HTERT RPE-1 (cell line): ENCODE results near the gene PIGH.
"Not testable (repeated sequence)": the region's sequence is repeated elsewhere in the genome, so short reads cannot be mapped to it uniquely, and the experiment has no call there.

Experiments
- in situ Hi-C: fragments of 300-500 bp; cut with MboI; formaldehyde crosslinking; loops from 4 replicates; pipeline ENCODE4 v1.14.3; 2020; ENCODE audit warnings: low sequenced_read_pairs

PIGH gene

DNA sequence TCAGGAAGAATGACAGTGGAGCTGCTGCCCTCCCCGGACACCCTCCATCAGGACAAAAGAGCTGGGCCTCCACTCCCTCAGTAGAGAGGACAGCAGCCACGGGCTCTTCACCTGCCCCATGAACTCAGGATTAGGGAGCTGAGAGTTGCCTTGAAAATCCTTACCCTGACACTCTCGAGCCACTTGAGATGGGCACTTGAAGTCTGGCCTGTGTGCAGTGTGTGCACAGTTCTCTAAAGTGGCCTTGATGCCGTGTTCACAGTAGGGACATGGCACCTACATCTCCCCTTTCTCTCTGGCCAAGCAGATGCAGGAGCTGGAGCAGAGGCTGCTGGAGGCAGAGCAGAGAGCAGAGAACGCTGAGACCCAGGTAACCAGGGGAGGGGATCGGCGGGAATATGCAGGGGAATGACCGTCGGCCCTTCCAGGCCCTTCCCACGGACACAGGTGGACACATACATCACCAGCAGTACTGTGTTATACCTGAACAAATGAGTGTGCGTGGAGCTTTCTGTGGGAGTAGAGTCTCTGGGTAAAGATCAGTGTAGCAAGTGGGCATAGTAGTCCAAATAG lies 44.5 kb downstream of the PIGH start:
- in situ Hi-C loops, result no loop called here

DNA sequence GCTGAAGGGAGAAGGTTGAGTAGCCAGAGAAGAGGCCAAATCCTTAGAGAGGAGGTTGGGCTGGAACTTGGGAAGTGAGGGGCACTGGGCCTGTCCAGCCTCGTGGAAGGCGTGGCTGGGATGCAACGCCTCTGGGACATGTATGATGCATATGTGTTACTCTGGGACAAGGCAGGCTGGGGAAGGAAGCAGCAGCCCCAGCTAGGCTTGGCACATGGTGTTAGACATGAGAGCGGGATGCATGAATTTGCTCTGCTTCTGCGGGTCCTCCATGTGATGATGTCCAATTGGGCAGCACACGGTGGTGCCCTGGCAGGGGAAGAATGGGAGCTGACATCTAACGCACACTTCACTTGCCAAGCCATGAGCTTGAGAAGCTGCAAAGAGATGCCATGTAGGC lies 45.7 kb downstream of the PIGH start:
- in situ Hi-C loops, result no loop called here

DNA sequence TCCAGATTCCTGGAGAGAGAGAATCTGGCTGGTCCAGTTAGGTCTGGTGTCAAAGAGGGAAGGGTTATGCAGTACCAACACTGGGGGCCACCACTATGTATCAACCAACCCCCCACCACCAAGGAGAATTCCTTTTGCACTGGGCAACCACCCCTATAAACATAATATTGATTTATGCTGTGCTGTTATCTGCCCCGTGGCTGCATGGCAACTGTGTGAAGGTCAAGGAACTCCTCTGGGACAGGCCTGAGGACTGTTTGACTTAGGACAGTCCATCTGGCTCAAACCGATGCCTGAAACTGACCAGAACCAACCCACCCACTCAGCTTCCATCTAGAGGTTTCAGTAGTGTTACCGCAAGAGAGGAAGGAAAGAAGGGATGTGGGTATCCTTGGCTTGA lies 46.5 kb downstream of the PIGH start:
- in situ Hi-C loops, result no loop called here

DNA sequence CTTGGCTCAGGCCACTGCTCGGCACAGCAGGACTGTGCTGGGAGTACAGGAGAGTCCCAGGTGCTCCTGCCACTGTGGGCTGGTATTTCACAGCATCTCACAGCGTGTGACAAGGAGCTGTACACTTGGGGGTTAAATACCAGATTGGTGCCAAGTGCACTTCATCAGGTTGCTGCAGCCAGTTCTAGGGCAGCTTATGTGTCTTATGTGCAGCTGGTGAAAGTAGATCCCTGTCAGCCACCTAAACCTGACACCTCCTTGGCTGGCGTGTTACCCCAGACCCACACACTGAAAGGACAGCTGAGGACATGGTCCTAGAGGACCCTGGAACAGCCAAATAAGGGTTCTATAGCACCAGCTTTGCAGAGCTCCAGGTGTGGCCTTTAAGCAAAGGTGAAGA lies 48.1 kb downstream of the PIGH start:
- in situ Hi-C loops, result no loop called here

DNA sequence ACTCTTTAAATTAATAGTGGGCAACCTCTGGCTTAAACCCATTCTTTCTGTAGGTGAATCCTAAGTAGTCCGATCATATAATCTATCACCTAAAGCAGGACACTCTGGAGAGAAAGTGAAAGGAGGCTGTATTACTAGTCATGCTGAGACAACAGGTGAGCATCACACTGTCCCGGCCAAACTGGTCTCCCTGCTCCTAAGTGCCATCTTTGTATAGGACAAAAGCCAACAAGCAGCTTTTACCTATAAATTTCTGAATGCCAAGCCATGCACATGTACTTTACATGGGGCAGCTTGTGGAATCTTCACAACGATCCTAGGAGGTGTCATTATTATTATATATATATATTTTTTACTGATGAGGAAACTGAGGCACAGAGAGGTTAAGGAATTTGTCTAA lies 48.9 kb downstream of the PIGH start:
- in situ Hi-C loops, result no loop called here

DNA sequence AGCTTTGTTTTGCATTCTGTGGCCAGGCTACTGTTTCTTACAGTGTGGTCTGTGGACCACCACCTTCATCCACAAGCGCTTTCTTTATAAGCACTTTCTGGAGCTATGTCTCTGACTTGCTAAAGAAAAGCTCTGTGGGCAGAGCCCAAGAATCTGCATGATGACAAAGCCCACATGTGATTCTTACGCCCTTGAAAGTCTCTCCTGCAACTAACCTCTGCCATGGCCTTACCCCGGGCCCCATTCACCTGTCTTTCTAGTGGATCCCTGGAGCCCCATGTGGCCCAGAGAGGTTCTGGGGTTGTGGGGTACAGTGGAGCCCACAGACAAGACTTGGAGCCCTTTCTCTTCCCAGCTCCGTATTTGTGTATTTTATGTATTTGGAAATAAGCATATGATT lies 50.3 kb downstream of the PIGH start:
- in situ Hi-C loops, result no loop called here

DNA sequence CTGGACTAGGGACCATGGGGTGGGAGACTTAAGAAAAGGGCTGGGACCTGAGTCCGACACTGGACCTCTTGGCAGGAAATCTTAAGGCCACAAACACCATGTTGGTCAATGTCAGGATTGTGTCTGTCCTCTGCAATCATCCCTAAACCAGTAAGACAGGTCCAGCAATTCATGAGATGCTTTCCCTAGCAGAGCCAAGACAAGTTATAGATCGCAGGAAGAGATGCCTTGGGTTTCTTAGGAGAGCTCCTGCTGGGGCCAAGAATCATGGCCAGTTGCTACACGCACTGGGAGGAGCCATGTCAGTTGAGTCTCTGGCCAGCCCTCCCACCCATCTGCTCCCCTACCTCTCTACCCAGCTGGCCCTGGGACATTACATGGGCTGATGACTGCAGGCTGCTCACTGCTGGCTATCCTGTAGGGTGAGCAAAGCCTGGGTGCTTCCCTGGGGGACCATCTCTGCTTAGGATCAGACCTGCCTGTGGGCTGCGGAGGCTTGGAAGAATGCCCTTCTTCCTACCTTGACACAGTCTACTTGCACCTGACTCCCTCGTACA lies 52.8 kb downstream of the PIGH start:
- in situ Hi-C loops, result no loop called here

DNA sequence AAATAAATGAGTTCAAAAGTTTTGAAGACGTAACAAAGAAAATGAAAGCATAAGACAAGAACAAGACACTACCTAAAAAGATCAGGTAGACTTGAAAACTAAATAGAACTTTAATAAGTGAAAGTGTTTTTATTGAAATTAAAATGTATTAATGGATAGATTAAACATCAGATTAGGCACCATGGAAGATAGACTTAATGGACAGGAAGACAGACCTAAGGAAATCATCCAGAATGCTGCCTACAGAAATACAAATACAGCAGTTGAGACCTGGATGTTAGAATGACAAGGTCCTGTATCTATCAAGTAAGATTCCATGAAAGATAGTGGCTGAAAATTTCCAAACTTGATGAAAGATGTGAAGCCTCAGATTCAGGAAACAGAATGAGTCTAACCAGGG lies 55.5 kb downstream of the PIGH start:
- in situ Hi-C loops, result no loop called here

DNA sequence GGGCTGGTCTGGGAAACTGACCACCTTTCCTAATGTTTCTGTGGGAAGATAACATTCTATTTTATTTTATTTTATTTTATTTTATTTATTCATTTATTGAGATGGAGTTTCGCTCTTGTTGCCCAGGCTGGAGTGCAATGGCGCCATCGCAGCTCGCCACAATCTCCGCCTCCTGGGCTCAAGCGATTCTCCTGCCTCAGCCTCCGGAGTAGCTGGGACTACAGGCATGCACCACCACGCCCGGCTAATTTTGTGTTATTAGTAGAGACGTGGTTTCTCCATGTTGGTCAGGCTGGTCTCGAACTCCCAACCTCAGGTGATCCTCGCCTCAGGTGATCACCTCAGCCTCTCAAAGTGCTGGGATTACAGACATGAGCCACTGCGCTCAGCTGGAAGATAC lies 57.4 kb downstream of the PIGH start:
- in situ Hi-C loops, result not testable (repeated sequence)

DNA sequence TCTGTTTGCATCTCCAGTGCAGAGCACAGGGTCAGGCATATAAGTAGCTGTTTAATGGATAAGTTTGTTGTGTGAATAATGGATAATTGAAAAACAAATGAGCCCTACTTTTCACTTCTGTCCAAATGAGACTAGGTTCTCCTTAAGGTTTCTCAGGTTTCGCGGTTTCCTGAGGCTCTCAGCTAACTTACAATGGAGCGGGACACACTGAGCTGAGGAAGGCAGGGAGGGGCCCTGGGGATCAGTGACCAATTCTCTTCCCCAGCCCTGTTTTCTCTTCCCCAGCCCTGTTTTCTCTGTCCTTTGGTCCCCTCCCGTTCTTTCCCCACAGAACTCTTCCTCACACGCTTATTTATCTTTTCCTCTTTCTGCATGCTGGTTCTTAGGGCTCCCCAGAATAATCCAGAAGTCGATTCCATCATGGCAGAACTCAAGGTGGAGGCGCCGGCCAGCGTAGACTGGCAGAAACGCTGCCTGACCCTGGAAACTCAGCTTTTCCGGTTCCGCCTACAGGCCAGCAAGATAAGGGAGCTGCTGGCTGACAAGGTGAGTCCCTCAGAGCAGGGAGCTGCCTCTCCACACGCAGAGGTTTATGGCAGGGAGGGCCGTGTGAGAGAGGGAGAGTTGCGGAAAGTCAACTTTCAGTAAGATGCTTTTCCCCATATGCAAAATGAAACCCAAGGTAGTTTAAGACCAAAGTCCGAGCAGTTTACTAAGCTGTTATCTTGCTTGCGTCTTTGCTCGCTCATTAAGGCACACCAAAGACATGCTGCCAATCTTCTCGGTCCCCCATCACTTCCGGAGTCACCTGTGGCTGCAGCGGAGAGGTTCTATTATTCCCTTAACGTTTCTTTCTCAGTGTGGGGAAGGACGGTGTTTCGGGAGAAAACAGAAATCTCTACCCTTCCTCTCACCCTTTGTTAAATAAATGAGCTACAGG lies 58.4 kb downstream of the PIGH start:
- in situ Hi-C loops, result no loop called here
